Ishikawa (cell line): ENCODE measurements around the gene RBM24.

ENCODE experiments used
- CEBPB ChIP-seq: IDR thresholded peaks from 2 replicates; pipeline ENCODE4 v1.6.1; 2012
- CREB1 ChIP-seq: IDR thresholded peaks from 2 replicates; pipeline ENCODE4 v1.6.1; 2012; ENCODE audit warnings: low read depth
- EGR1 ChIP-seq: IDR thresholded peaks from 2 replicates; pipeline ENCODE4 v1.6.1; 2012
- EP300 ChIP-seq: IDR thresholded peaks from 2 replicates; pipeline ENCODE4 v1.6.1; 2012; ENCODE audit warnings: borderline replicate concordance
- FOXM1 ChIP-seq: IDR thresholded peaks from 2 replicates; pipeline ENCODE4 v1.6.1; 2012; ENCODE audit warnings: low read depth, borderline replicate concordance
- NFIC ChIP-seq: IDR thresholded peaks from 2 replicates; pipeline ENCODE4 v1.6.1; 2012
- RAD21 ChIP-seq: IDR thresholded peaks from 2 replicates; pipeline ENCODE4 v1.6.1; 2012; ENCODE audit warnings: low read depth
- REST ChIP-seq: IDR thresholded peaks from 2 replicates; pipeline ENCODE4 v1.6.1; 2012; ENCODE audit warnings: low read depth, mild to moderate bottlenecking
- TAF1 ChIP-seq: IDR thresholded peaks from 2 replicates; pipeline ENCODE4 v1.6.1; 2012; ENCODE audit warnings: low read depth, mild to moderate bottlenecking
- TCF12 ChIP-seq: IDR thresholded peaks from 2 replicates; pipeline ENCODE4 v1.6.1; 2012; ENCODE audit warnings: low read depth
- YY1 ChIP-seq: IDR thresholded peaks from 2 replicates; pipeline ENCODE4 v1.6.1; 2012; ENCODE audit warnings: low read depth
- TF ChIP-seq, protein P1 (sequence below): IDR thresholded peaks from 2 replicates; pipeline ENCODE4 v1.6.1; 2012

GRCh38 chr6:17336425-17336824 is 55.3 kb downstream of the RBM24 start:
- no peak for TF ChIP-seq YY1
- TF ChIP-seq REST, result no peak
- no peak for TF ChIP-seq CEBPB
- no peak for TF ChIP-seq RAD21
- no peak for TF ChIP-seq EGR1
- no peak for TF ChIP-seq TCF12
- TF ChIP-seq FOXM1, result no peak
- no peak for TF ChIP-seq TAF1
- TF ChIP-seq, protein P1, sequence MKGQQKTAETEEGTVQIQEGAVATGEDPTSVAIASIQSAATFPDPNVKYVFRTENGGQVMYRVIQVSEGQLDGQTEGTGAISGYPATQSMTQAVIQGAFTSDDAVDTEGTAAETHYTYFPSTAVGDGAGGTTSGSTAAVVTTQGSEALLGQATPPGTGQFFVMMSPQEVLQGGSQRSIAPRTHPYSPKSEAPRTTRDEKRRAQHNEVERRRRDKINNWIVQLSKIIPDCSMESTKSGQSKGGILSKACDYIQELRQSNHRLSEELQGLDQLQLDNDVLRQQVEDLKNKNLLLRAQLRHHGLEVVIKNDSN, result no peak
- no peak for TF ChIP-seq NFIC
- no peak for TF ChIP-seq EP300
- TF ChIP-seq CREB1, result no peak
